HEK293T (cell line): ENCODE data around the gene HDAC3.

Experiments
- ARNT ChIP-seq: fragments of 450-650 bp; IDR thresholded peaks from 2 replicates; pipeline ENCODE4 v1.6.1; 2017; ENCODE audit warnings: mild to moderate bottlenecking
- BHLHE40 ChIP-seq: fragments of 450-650 bp; IDR thresholded peaks from 2 replicates; pipeline ENCODE4 v1.6.1; 2016; ENCODE audit warnings: mild to moderate bottlenecking, moderate library complexity, borderline replicate concordance
- ELF4 ChIP-seq: fragments of 450-650 bp; IDR thresholded peaks from 2 replicates; pipeline ENCODE4 v1.6.1; 2017; ENCODE audit warnings: antibody characterized with exemption
- FOXK2 ChIP-seq: fragments of 450-650 bp; IDR thresholded peaks from 2 replicates; pipeline ENCODE4 v1.6.1; 2016; ENCODE audit warnings: mild to moderate bottlenecking
- FOXM1 ChIP-seq: fragments of 450-650 bp; IDR thresholded peaks from 2 replicates; pipeline ENCODE4 v1.6.1; 2017; ENCODE audit warnings: mild to moderate bottlenecking, borderline replicate concordance
- NFRKB ChIP-seq: fragments of 450-650 bp; IDR thresholded peaks from 2 replicates; pipeline ENCODE4 v1.6.1; 2016; ENCODE audit warnings: mild to moderate bottlenecking, moderate library complexity
- SUZ12 ChIP-seq: fragments of 450-650 bp; IDR thresholded peaks from 2 replicates; pipeline ENCODE4 v1.6.1; 2016; ENCODE audit warnings: mild to moderate bottlenecking
- TARDBP ChIP-seq: fragments of 450-650 bp; IDR thresholded peaks from 2 replicates; pipeline ENCODE4 v1.6.1; 2016
- ZNF384 ChIP-seq: fragments of 450-650 bp; IDR thresholded peaks from 2 replicates; pipeline ENCODE4 v1.6.1; 2016

DNA sequence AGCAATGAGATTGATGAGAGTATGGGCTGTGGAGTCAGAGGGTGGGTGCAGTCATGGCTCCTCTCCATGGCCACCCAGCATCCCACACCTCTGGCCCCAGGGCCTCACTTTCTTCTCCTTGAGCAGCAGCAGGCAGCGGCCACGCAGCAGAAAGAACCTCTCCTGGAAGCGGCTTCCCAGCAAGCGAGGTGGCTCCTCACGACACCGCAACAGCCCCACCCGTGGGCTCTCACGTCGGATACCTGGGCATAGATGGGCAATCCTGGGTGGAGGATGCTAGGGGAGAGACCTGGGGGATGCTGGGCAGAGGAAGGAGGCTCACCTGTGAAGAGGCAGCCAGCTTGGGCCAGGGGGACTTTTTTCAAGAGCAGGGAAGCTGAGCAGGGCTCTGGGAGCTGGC, 19.7 kb upstream of the HDAC3 start:
- no peak for TF ChIP-seq ARNT
- TF ChIP-seq SUZ12, result no peak
- no peak for TF ChIP-seq BHLHE40
- TF ChIP-seq TARDBP, result no peak
- TF ChIP-seq ELF4, result no peak
- TF ChIP-seq ZNF384, result no peak
- no peak for TF ChIP-seq FOXK2
- no peak for TF ChIP-seq FOXM1
- no peak for TF ChIP-seq NFRKB
